Natural killer cell (primary cell): ENCODE results near the gene MIEF1. TPM values are rescaled to one million over a fixed set of nuclear protein-coding genes. Genes with fewer than 3 reads are reported as not detected.
A peak's percentile ranks its signal among the peaks of the same experiment; 100 is the strongest.

Experiments used
- ATAC-seq, 3 donors: fragments of 150-1000 bp in 2 of 3; fragments of 200-7000 bp in 1 of 3; cut with Tn5 transposase; 1 replicate in 1 of 3; 2 replicates in 2 of 3; pipeline ENCODE4 v1.10.0; 2021; ENCODE audit warnings: mild to moderate bottlenecking in 2 of 3, moderate library complexity in 2 of 3
- DNase-seq, 2 donors: peaks; one replicate each; pipeline versions ENCODE4 v3.0.0 to v3.0.0-alpha.2; 2013 to 2021; ENCODE audit warnings: mixed read lengths in 1 of 2
- H3K27ac ChIP-seq: one replicate; pipeline ENCODE4 v1.5.1; 2013; ENCODE audit warnings: mild to moderate bottlenecking, low read length
- H3K27me3 ChIP-seq: one replicate; pipeline ENCODE4 v1.6.1; 2013; ENCODE audit warnings: low read length; ENCODE audit not compliant: control insufficient read depth, insufficient read depth
- H3K36me3 ChIP-seq: one replicate; pipeline ENCODE4 v1.6.1; 2013; ENCODE audit warnings: low read length; ENCODE audit not compliant: control insufficient read depth, insufficient read depth
- H3K4me1 ChIP-seq: one replicate; pipeline ENCODE4 v1.6.1; 2013; ENCODE audit warnings: low read length; ENCODE audit not compliant: control insufficient read depth, insufficient read depth
- H3K4me3 ChIP-seq: one replicate; pipeline ENCODE4 v1.5.1; 2013; ENCODE audit warnings: low read length
- H3K9me3 ChIP-seq: one replicate; pipeline ENCODE4 v1.6.1; 2013; ENCODE audit warnings: low read length; ENCODE audit not compliant: control insufficient read depth, insufficient read depth
- H3K27ac Mint-ChIP-seq, 2 donors: one replicate each; pipeline ENCODE4 v1.8.0; 2022; ENCODE audit warnings: mild to moderate bottlenecking in 2 of 2, mixed read lengths in 2 of 2, moderate library complexity in 1 of 2
- H3K27me3 Mint-ChIP-seq, 2 donors: one replicate each; pipeline ENCODE4 v1.8.0; 2022; ENCODE audit warnings: low read depth in 2 of 2, mixed read lengths in 2 of 2
- H3K36me3 Mint-ChIP-seq: one replicate; pipeline ENCODE4 v1.8.0; 2022; ENCODE audit warnings: mixed read lengths
- H3K4me1 Mint-ChIP-seq, 2 donors: one replicate each; pipeline ENCODE4 v1.8.0; 2022; ENCODE audit warnings: mixed read lengths in 2 of 2
- H3K4me3 Mint-ChIP-seq: one replicate; pipeline ENCODE4 v1.8.0; 2022; ENCODE audit warnings: mild to moderate bottlenecking, moderate library complexity, mixed read lengths
- H3K9me3 Mint-ChIP-seq, 2 donors: one replicate each; pipeline ENCODE4 v1.8.0; 2022; ENCODE audit warnings: mixed read lengths in 2 of 2
- CTCF ChIP-seq: fragments of 200-600 bp; IDR thresholded peaks from one replicate; pipeline ENCODE4 v1.8.0; 2022; ENCODE audit warnings: antibody characterized with exemption
- WGBS: methylation state at CpG from one replicate; pipeline ENCODE4 v1.1.7; 2013; ENCODE audit warnings: missing lambda C conversion rate; ENCODE audit not compliant: insufficient coverage; 5-methylcytosine and 5-hydroxymethylcytosine counted together
- intact Hi-C: fragments of 100-400 bp; cut with micrococcal nuclease; formaldehyde crosslinking; loops from one replicate; pipeline ENCODE4 v1.14.2; 2022
- total RNA-seq, 4 donors: library from RNA; stranded (reverse); fragments of 120-200 nt in 1 of 4; gene quantifications; one replicate each; pipeline versions ENCODE4 v1.2.3 to v1.2.4, GENCODE V29; 2013 to 2022

Gene MIEF1
- total RNA-seq, 3 donors from 2014 or later (not counting 1 experiment from before 2014, with no cell fraction given): 16.1 to 27.6 (median 25.1) TPM

- Mint-ChIP-seq H3K27ac (no peak overlapping the region), H3K4me1 (peaks cover 5 to 7% of the 10 kb centered on the region in 2 donors), H3K4me3 (no peak overlapping the region), H3K27me3 (peaks cover 20 to 48% of the 10 kb centered on the region in 2 donors), H3K9me3 (no peaks in the 10 kb centered on the region), H3K36me3 (no peaks in the 10 kb centered on the region)
- Histone ChIP-seq H3K27me3 (peaks cover 25% of the 10 kb centered on the region), H3K4me3 (no peak overlapping the region), H3K9me3 (no peaks in the 10 kb centered on the region), H3K36me3 (no peaks in the 10 kb centered on the region), H3K4me1 (peaks cover 6% of the 10 kb centered on the region), H3K27ac (no peak overlapping the region)
- DNase-seq (peak in 1 of 2 donors; percentile 14), ATAC-seq (no peak)
- TF ChIP-seq CTCF: no peak
- intact Hi-C loops: no loop called here
- whole genome bisulfite sequencing: 16% methylated on average over 34 of the region's 34 CpGs
These were observed 56.2 kb downstream of the MIEF1 start for GRCh38 chr22:39558254-39558727.

- intact Hi-C loops: no loop called here
- peaks cover 19 to 48% of the 10 kb centered on the region in 2 donors for H3K27me3 Mint-ChIP-seq
- Histone ChIP-seq H3K4me1 (peaks cover 6% of the 10 kb centered on the region), H3K4me3 (no peak overlapping the region), H3K27me3 (peaks cover 23% of the 10 kb centered on the region), H3K27ac (no peak overlapping the region), H3K36me3 (no peaks in the 10 kb centered on the region), H3K9me3 (no peaks in the 10 kb centered on the region)
- WGBS: 97% methylated on average over 14 of the region's 14 CpGs
- H3K4me3 Mint-ChIP-seq: no peak overlapping the region
- H3K9me3 Mint-ChIP-seq: no peaks in the 10 kb centered on the region
- no peak overlapping the region for H3K27ac Mint-ChIP-seq
- no peak for DNase-seq
- no peaks in the 10 kb centered on the region for H3K36me3 Mint-ChIP-seq
- no peak for TF ChIP-seq CTCF
- peaks cover 5 to 7% of the 10 kb centered on the region in 2 donors for H3K4me1 Mint-ChIP-seq
- ATAC-seq: no peak
These were observed 56.9 kb downstream of the MIEF1 start for GRCh38 chr22:39558950-39559349.

GRCh38 chr22:39559456-39560105, 57.5 kb downstream of the MIEF1 start:
- H3K4me1 Mint-ChIP-seq: peaks cover 5 to 7% of the 10 kb centered on the region in 2 donors
- Histone ChIP-seq H3K27ac (no peak overlapping the region), H3K4me3 (no peak overlapping the region), H3K4me1 (peaks cover 6% of the 10 kb centered on the region), H3K9me3 (no peaks in the 10 kb centered on the region), H3K36me3 (no peaks in the 10 kb centered on the region), H3K27me3 (peaks cover 23% of the 10 kb centered on the region)
- intact Hi-C loops: no loop called here
- no peaks in the 10 kb centered on the region for H3K36me3 Mint-ChIP-seq
- peak; percentile 16 for TF ChIP-seq CTCF
- 65% methylated on average over 8 of the region's 11 CpGs for whole genome bisulfite sequencing
- DNase-seq (peak in 1 of 2 donors; percentile 14), ATAC-seq (no peak)
- H3K27ac Mint-ChIP-seq: no peak overlapping the region
- no peak overlapping the region for H3K4me3 Mint-ChIP-seq
- H3K9me3 Mint-ChIP-seq: no peaks in the 10 kb centered on the region
- peaks cover 19 to 43% of the 10 kb centered on the region in 2 donors for H3K27me3 Mint-ChIP-seq

- H3K4me3 ChIP-seq: no peak overlapping the region
- no peak overlapping the region for H3K27ac ChIP-seq
- WGBS: 56% methylated on average over 6 of the region's 6 CpGs
- H3K4me1 ChIP-seq: peaks cover 6% of the 10 kb centered on the region
- no peaks in the 10 kb centered on the region for H3K9me3 Mint-ChIP-seq
- no peak for DNase-seq
- peaks cover 5 to 7% of the 10 kb centered on the region in 2 donors for H3K4me1 Mint-ChIP-seq
- H3K27ac Mint-ChIP-seq: no peak overlapping the region
- intact Hi-C loops: no loop called here
- peaks cover 19 to 42% of the 10 kb centered on the region in 2 donors for H3K27me3 Mint-ChIP-seq
- no peaks in the 10 kb centered on the region for H3K9me3 ChIP-seq
- H3K27me3 ChIP-seq: peaks cover 23% of the 10 kb centered on the region
- H3K36me3 ChIP-seq: no peaks in the 10 kb centered on the region
- no peak for TF ChIP-seq CTCF
- no peak for ATAC-seq
- H3K4me3 Mint-ChIP-seq: no peak overlapping the region
- H3K36me3 Mint-ChIP-seq: no peaks in the 10 kb centered on the region
These were observed 58.0 kb downstream of the MIEF1 start for GRCh38 chr22:39560127-39560526.
